Gastroesophageal sphincter (tissue), 4 donors: Measurements from ENCODE around the gene PORCN. TPM values are rescaled to one million over a fixed set of nuclear protein-coding genes. Genes with fewer than 3 reads are reported as not detected.
A peak's percentile ranks its signal among the peaks of the same experiment; 100 is the strongest.

Source experiments
- ATAC-seq: fragments of 150-250 bp; one replicate; pipeline ENCODE4 v1.9.1; 2016; ENCODE audit warnings: mild to moderate bottlenecking, moderate library complexity
- H3K27ac ChIP-seq, 4 donors: fragments of 200-600 bp; sonication (generic) in 3 of 4; 1 replicate in 3 of 4; 2 replicates in 1 of 4; pipeline ENCODE4 v1.5.1; 2016 to 2019
- H3K27me3 ChIP-seq: fragments of 200-600 bp; sonication (generic); one replicate; pipeline ENCODE4 v1.5.1; 2019
- H3K36me3 ChIP-seq, 2 donors: fragments of 200-600 bp; sonication (generic); one replicate each; pipeline ENCODE4 v1.5.1; 2019; ENCODE audit warnings: control low read depth in 1 of 2
- H3K4me1 ChIP-seq, 3 donors: fragments of 200-600 bp; sonication (generic); 1 replicate in 2 of 3; 2 replicates in 1 of 3; pipeline ENCODE4 v1.5.1; 2016 to 2019; ENCODE audit warnings: control low read depth in 2 of 3
- H3K4me3 ChIP-seq, 2 donors: fragments of 200-600 bp; sonication (generic); one replicate each; pipeline ENCODE4 v1.5.1; 2019; ENCODE audit warnings: mild to moderate bottlenecking in 1 of 2, moderate library complexity in 1 of 2
- H3K9me3 ChIP-seq, 3 donors: fragments of 200-600 bp; sonication (generic); one replicate each; pipeline ENCODE4 v1.5.1; 2017 to 2019; ENCODE audit warnings: control low read depth in 2 of 3
- EP300 ChIP-seq: sonication (generic); formaldehyde crosslinking; IDR thresholded peaks from one replicate; pipeline ENCODE4 v1.6.1; 2017; ENCODE audit warnings: antibody characterized with exemption, mild to moderate bottlenecking
- POLR2A ChIP-seq, 2 donors: fragments of 450-650 bp; IDR thresholded peaks; one replicate each; pipeline ENCODE4 v1.6.1; 2017; ENCODE audit warnings: antibody characterized with exemption in 2 of 2, mild to moderate bottlenecking in 2 of 2, moderate library complexity in 1 of 2
- POLR2AphosphoS5 ChIP-seq: sonication (generic); formaldehyde crosslinking; IDR thresholded peaks from one replicate; pipeline ENCODE4 v1.6.1; 2017; ENCODE audit warnings: antibody characterized with exemption
- WGBS, 2 donors: methylation state at CpG; one replicate each; pipeline ENCODE4 v1.1.5; 2018; ENCODE audit warnings: low coverage in 1 of 2; 5-methylcytosine and 5-hydroxymethylcytosine counted together
- total RNA-seq, 4 donors: library from RNA; depleted of rRNA; stranded (reverse); fragments of >200 nt; gene quantifications; one replicate each; pipeline ENCODE4 v1.1.0, GENCODE V29; 2016
- TF ChIP-seq, protein P1 (sequence below), 4 experiments: fragments of 200-600 bp in 2 of 4; fragments of 450-650 bp in 2 of 4; sonication (generic) in 1 of 4; IDR thresholded peaks; one replicate each; pipeline ENCODE4 v1.5.1; 2017 to 2019; ENCODE audit warnings: antibody characterized with exemption in 4 of 4, mild to moderate bottlenecking in 2 of 4, moderate library complexity in 2 of 4

The PORCN gene
- total RNA-seq, 4 donors from 2014 or later, result 9.4 to 21.0 (median 13.2) TPM

GRCh38 chrX:48530736-48531135, 21.9 kb downstream of the PORCN start:
- Histone ChIP-seq H3K36me3 (peaks cover 0 to 28% of the 10 kb centered on the region in 2 donors), H3K9me3 (no peaks in the 10 kb centered on the region), H3K27me3 (no peaks in the 10 kb centered on the region), H3K4me3 (no peak overlapping the region), H3K27ac (no peak overlapping the region), H3K4me1 (no peaks in the 10 kb centered on the region)
- TF ChIP-seq, protein P1, sequence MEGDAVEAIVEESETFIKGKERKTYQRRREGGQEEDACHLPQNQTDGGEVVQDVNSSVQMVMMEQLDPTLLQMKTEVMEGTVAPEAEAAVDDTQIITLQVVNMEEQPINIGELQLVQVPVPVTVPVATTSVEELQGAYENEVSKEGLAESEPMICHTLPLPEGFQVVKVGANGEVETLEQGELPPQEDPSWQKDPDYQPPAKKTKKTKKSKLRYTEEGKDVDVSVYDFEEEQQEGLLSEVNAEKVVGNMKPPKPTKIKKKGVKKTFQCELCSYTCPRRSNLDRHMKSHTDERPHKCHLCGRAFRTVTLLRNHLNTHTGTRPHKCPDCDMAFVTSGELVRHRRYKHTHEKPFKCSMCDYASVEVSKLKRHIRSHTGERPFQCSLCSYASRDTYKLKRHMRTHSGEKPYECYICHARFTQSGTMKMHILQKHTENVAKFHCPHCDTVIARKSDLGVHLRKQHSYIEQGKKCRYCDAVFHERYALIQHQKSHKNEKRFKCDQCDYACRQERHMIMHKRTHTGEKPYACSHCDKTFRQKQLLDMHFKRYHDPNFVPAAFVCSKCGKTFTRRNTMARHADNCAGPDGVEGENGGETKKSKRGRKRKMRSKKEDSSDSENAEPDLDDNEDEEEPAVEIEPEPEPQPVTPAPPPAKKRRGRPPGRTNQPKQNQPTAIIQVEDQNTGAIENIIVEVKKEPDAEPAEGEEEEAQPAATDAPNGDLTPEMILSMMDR (IDR thresholded peaks at IDR 0.05), result no peak
- no peak for TF ChIP-seq POLR2A (IDR thresholded peaks at IDR 0.05)
- TF ChIP-seq EP300, result no peak
- TF ChIP-seq POLR2AphosphoS5, result no peak
- WGBS, 2 donors, result 63 to 92% methylated on average over 2 to 3 of the region's 3 CpGs
- ATAC-seq, result no peak

- no peak for TF ChIP-seq EP300
- TF ChIP-seq, protein P1 (IDR thresholded peaks at IDR 0.05), result no peak
- ATAC-seq, result peak; percentile 69
- WGBS, 2 donors, result 66 to 100% methylated on average over 1 to 4 of the region's 5 CpGs
- Histone ChIP-seq H3K27ac (peak overlapping the region in 1 of 4 donors; percentile 48), H3K36me3 (peaks cover 0 to 24% of the 10 kb centered on the region in 2 donors), H3K4me1 (no peaks in the 10 kb centered on the region), H3K27me3 (no peaks in the 10 kb centered on the region), H3K9me3 (no peaks in the 10 kb centered on the region), H3K4me3 (no peak overlapping the region)
Observed at GRCh38 chrX:48531358-48531959, 22.7 kb downstream of the PORCN start.

GRCh38 chrX:48532161-48532560, 23.4 kb downstream of the PORCN start:
- H3K27ac ChIP-seq, result peak overlapping the region in 1 of 4 donors; percentile 15
- no peak for ATAC-seq
- TF ChIP-seq, protein P1 (IDR thresholded peaks at IDR 0.05), result no peak
- TF ChIP-seq POLR2A (IDR thresholded peaks at IDR 0.05) (no peak), EP300 (no peak), POLR2AphosphoS5 (no peak)

DNA sequence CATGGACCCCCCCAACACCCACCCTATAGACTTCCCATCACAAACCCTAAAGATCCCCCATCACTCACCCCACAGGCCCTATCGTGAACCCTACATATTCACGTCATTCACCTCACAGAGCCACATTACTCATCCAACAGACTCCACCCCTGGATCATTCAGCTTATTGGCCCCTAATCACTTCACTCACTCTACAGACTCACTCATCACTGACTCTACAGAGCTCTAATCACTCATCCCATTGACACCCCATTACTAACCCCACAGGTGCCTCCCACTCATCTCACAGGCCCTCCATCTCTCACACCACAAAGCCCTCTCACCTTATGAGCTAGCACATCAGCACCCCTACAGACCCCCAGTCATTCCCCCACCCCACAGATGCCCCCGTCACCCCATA, 24.4 kb downstream of the PORCN start:
- Histone ChIP-seq H3K27me3 (no peaks in the 10 kb centered on the region), H3K4me3 (no peak overlapping the region), H3K4me1 (no peaks in the 10 kb centered on the region), H3K27ac (no peak overlapping the region), H3K9me3 (no peaks in the 10 kb centered on the region), H3K36me3 (peaks cover 0 to 7% of the 10 kb centered on the region in 2 donors)
- WGBS, 2 donors, result 63 to 75% methylated on average over 2 of the region's 3 CpGs
- ATAC-seq, result no peak
- TF ChIP-seq, protein P1 (IDR thresholded peaks at IDR 0.05), result no peak
- TF ChIP-seq EP300 (no peak), POLR2AphosphoS5 (no peak), POLR2A (IDR thresholded peaks at IDR 0.05) (no peak)

More at GRCh38 chrX:48532161-48532560, 23.4 kb downstream of the PORCN start:
- Histone ChIP-seq H3K27me3 (no peaks in the 10 kb centered on the region), H3K9me3 (no peaks in the 10 kb centered on the region), H3K4me1 (no peaks in the 10 kb centered on the region), H3K36me3 (peaks cover 0 to 17% of the 10 kb centered on the region in 2 donors), H3K4me3 (no peak overlapping the region)
- no CpG with 5 or more reads among the region's 1 CpG for WGBS, 2 donors

- H3K4me1 ChIP-seq, result peaks cover 0 to 16% (median 0%) of the 10 kb centered on the region in 3 donors
- ATAC-seq, result no peak
- TF ChIP-seq EP300 (no peak), POLR2A (IDR thresholded peaks at IDR 0.05) (no peak), POLR2AphosphoS5 (no peak)
- TF ChIP-seq, protein P1 (IDR thresholded peaks at IDR 0.05), result no peak
- peak overlapping the region; percentile 73 to 88 (median 85) for H3K27ac ChIP-seq
- WGBS, 2 donors, result 58 to 61% methylated on average over 2 to 8 of the region's 23 CpGs
- no peaks in the 10 kb centered on the region for H3K9me3 ChIP-seq
- H3K4me3 ChIP-seq, result peak overlapping the region in 1 of 2 donors; percentile 74
- peaks cover 0 to 11% of the 10 kb centered on the region in 2 donors for H3K36me3 ChIP-seq
- no peaks in the 10 kb centered on the region for H3K27me3 ChIP-seq
Observed at GRCh38 chrX:48538641-48539344, 30.0 kb downstream of the PORCN start.
